HuH-7 (cell line): ENCODE measurements around the gene MAP3K5.
"Not testable (repeated sequence)": the region's sequence is repeated elsewhere in the genome, so short reads cannot be mapped to it uniquely, and the experiment has no call there.

Source experiments
- DNase-seq: peaks from one replicate; pipeline ENCODE4 v3.0.0; 2011; ENCODE audit warnings: low spot score

MAP3K5 gene

GRCh38 chr6:136773473-136773796, 18.8 kb downstream of the MAP3K5 start:
- no peak for DNase-seq

- DNase-seq: no peak
Measured at GRCh38 chr6:136772685-136773472, 19.4 kb downstream of the MAP3K5 start.

GRCh38 chr6:136771306-136771705, 21.0 kb downstream of the MAP3K5 start:
- no peak for DNase-seq

GRCh38 chr6:136769759-136770158, 22.5 kb downstream of the MAP3K5 start:
- no peak for DNase-seq

- no peak for DNase-seq
Measured at GRCh38 chr6:136769124-136769523, 23.2 kb downstream of the MAP3K5 start.

- no peak for DNase-seq
Measured at GRCh38 chr6:136767570-136768309, 24.5 kb downstream of the MAP3K5 start.

- DNase-seq: no peak
Measured at GRCh38 chr6:136767103-136767502, 25.2 kb downstream of the MAP3K5 start.

GRCh38 chr6:136766274-136766673, 26.0 kb downstream of the MAP3K5 start:
- no peak for DNase-seq

- no peak for DNase-seq
Measured at GRCh38 chr6:136764517-136764993, 27.7 kb downstream of the MAP3K5 start.

- DNase-seq: no peak
Measured at GRCh38 chr6:136763716-136764516, 28.4 kb downstream of the MAP3K5 start.

- DNase-seq: no peak
Measured at GRCh38 chr6:136763255-136763654, 29.0 kb downstream of the MAP3K5 start.

GRCh38 chr6:136762022-136762975, 30.0 kb downstream of the MAP3K5 start:
- DNase-seq: no peak

GRCh38 chr6:136761227-136761922, 30.9 kb downstream of the MAP3K5 start:
- no peak for DNase-seq

- not testable (repeated sequence) for DNase-seq
Measured at GRCh38 chr6:136760781-136761180, 31.5 kb downstream of the MAP3K5 start.

GRCh38 chr6:136757150-136757549, 35.1 kb downstream of the MAP3K5 start:
- DNase-seq: no peak

GRCh38 chr6:136754820-136755219, 37.5 kb downstream of the MAP3K5 start:
- DNase-seq: no peak

GRCh38 chr6:136753624-136754023, 38.7 kb downstream of the MAP3K5 start:
- no peak for DNase-seq

- peak; percentile 19 for DNase-seq
Measured at GRCh38 chr6:136752554-136752953, 39.7 kb downstream of the MAP3K5 start.

- DNase-seq: no peak
Measured at GRCh38 chr6:136751991-136752390, 40.3 kb downstream of the MAP3K5 start.

- DNase-seq: no peak
Measured at GRCh38 chr6:136751522-136751956, 40.7 kb downstream of the MAP3K5 start.
